Fibroblast of skin of left biceps (primary cell): ENCODE data around the gene MRPS22.
"Not testable (repeated sequence)": the region's sequence is repeated elsewhere in the genome, so short reads cannot be mapped to it uniquely, and the experiment has no call there.

ENCODE experiments used
- DNase-seq, 2 experiments: peaks; one replicate each; pipeline ENCODE4 v3.0.0-alpha.2; 2013; ENCODE audit warnings: low read depth in 2 of 2

The MRPS22 gene

GRCh38 chr3:139338405-139338804 lies 5.4 kb upstream of the MRPS22 start:
- DNase-seq, result no peak

GRCh38 chr3:139339219-139339906 lies 4.5 kb upstream of the MRPS22 start:
- no peak for DNase-seq

- DNase-seq, result no peak
Measured at GRCh38 chr3:139340784-139341183, 3.0 kb upstream of the MRPS22 start.

GRCh38 chr3:139342054-139342453 lies 1.8 kb upstream of the MRPS22 start:
- no peak for DNase-seq

- DNase-seq, result no peak
Measured at GRCh38 chr3:139346771-139347170, 3.0 kb downstream of the MRPS22 start.

- peak; percentile 15 to 19 for DNase-seq
Measured at GRCh38 chr3:139353920-139354556, 10.2 kb downstream of the MRPS22 start.

GRCh38 chr3:139354661-139355060 lies 10.8 kb downstream of the MRPS22 start:
- DNase-seq, result no peak

- DNase-seq, result no peak
Measured at GRCh38 chr3:139355476-139355875, 11.7 kb downstream of the MRPS22 start.

- no peak for DNase-seq
Measured at GRCh38 chr3:139355891-139356290, 12.1 kb downstream of the MRPS22 start.

GRCh38 chr3:139357899-139358298 lies 14.1 kb downstream of the MRPS22 start:
- DNase-seq, result no peak

- DNase-seq, result no peak
Measured at GRCh38 chr3:139358841-139359562, 15.2 kb downstream of the MRPS22 start.

GRCh38 chr3:139361276-139361675 lies 17.5 kb downstream of the MRPS22 start:
- DNase-seq, result no peak

GRCh38 chr3:139364549-139364948 lies 20.7 kb downstream of the MRPS22 start:
- no peak for DNase-seq

GRCh38 chr3:139374099-139374498 lies 30.3 kb downstream of the MRPS22 start:
- DNase-seq, result no peak

- no peak for DNase-seq
Measured at GRCh38 chr3:139377378-139377777, 33.6 kb downstream of the MRPS22 start.

GRCh38 chr3:139378587-139379241 lies 34.9 kb downstream of the MRPS22 start:
- no peak for DNase-seq

GRCh38 chr3:139380575-139380974 lies 36.8 kb downstream of the MRPS22 start:
- no peak for DNase-seq

GRCh38 chr3:139382291-139382690 lies 38.5 kb downstream of the MRPS22 start:
- not testable (repeated sequence) for DNase-seq

- DNase-seq, result no peak
Measured at GRCh38 chr3:139388077-139388476, 44.3 kb downstream of the MRPS22 start.

- no peak for DNase-seq
Measured at GRCh38 chr3:139388821-139389551, 45.2 kb downstream of the MRPS22 start.

GRCh38 chr3:139389552-139390368 lies 45.9 kb downstream of the MRPS22 start, which contains the start of gene COPB2:
COPB2 (minus strand) TSS chr3:139389647; CDS start chr3:139389550, 97 bp downstream.
- DNase-seq, result peak; percentile 97
